Measurements from ENCODE around the gene HAPLN2. TPM values are rescaled to one million over a fixed set of nuclear protein-coding genes. Genes with fewer than 3 reads are reported as not detected.

Gene HAPLN2
- total and polyA plus RNA-seq, 2 experiments from 2014 or later: not detected

DNA sequence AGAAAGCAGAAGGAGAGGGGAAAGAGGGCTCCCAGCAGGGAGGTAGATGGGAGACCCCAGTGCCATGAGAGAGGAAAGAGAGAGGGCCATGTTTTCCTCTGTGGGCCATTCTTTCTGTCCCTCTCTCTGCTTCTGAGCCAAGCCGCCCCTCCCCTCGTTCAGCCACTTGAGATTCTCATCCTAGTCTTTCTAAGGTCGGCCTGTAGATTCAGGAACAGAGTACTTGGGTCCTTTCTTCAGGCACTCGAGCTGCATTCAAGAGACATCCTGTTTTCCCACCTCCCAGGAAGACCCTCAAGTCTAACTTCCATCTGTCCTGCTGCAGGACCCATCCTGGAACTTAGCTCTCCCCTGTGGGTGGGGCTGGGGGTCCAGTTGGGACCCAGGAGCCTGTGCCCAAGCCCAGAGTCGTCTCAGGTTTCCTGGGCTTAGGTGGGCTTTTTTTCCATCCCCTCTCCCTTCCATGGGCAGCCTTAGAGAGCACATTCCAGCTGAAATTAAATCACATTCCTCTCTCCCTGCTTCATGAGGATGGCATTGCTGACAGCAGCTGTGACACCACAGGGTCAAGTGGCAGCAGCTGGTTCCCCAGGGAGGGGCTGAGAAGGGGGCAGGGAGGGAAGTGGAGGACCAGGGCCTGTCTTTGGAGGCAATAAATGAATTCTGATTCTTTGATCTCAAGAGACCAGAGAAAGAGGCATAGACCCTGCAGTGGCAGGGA lies 45.0 kb downstream of the HAPLN2 start:
- Histone ChIP-seq H3K27ac (peak overlapping the region; percentile 73), H3K36me3 (replicated peaks; ENCODE audit: insufficient read depth, low read depth) (no peaks in the 10 kb centered on the region), H3K9me2 (replicated peaks; ENCODE audit: insufficient read depth) (no peaks in the 10 kb centered on the region), H3K4me2 (peak overlapping the region; percentile 61), H3K27me3 (no peaks in the 10 kb centered on the region), H3K4me3 (no peak overlapping the region), H3K4me1 (ENCODE audit: insufficient read depth) (peaks cover 84% of the 10 kb centered on the region), H3K79me2 (no peaks in the 10 kb centered on the region), H3K9me3 (ENCODE audit: low read depth) (no peaks in the 10 kb centered on the region), H4K20me1 (ENCODE audit: insufficient read depth, poor library complexity, severe bottlenecking) (no peaks in the 10 kb centered on the region), H2AFZ (no peak overlapping the region)
- TF ChIP-seq EZH2phosphoT487 (IDR thresholded peaks at IDR 0.05; ENCODE audit: low read depth, severe bottlenecking, unreplicated experiment) (no peak), EZH2 (IDR thresholded peaks at IDR 0.05; ENCODE audit: borderline replicate concordance) (no peak)
- TF ChIP-seq, protein P1, sequence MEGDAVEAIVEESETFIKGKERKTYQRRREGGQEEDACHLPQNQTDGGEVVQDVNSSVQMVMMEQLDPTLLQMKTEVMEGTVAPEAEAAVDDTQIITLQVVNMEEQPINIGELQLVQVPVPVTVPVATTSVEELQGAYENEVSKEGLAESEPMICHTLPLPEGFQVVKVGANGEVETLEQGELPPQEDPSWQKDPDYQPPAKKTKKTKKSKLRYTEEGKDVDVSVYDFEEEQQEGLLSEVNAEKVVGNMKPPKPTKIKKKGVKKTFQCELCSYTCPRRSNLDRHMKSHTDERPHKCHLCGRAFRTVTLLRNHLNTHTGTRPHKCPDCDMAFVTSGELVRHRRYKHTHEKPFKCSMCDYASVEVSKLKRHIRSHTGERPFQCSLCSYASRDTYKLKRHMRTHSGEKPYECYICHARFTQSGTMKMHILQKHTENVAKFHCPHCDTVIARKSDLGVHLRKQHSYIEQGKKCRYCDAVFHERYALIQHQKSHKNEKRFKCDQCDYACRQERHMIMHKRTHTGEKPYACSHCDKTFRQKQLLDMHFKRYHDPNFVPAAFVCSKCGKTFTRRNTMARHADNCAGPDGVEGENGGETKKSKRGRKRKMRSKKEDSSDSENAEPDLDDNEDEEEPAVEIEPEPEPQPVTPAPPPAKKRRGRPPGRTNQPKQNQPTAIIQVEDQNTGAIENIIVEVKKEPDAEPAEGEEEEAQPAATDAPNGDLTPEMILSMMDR (IDR thresholded peaks at IDR 0.05; ENCODE audit: poor library complexity): no peak
- 54% methylated on average over 5 of the region's 5 CpGs for WGBS (ENCODE audit: low lambda C conversion rate, missing lambda C conversion rate)
- DNase-seq (ENCODE audit: low spot score): no peak

DNA sequence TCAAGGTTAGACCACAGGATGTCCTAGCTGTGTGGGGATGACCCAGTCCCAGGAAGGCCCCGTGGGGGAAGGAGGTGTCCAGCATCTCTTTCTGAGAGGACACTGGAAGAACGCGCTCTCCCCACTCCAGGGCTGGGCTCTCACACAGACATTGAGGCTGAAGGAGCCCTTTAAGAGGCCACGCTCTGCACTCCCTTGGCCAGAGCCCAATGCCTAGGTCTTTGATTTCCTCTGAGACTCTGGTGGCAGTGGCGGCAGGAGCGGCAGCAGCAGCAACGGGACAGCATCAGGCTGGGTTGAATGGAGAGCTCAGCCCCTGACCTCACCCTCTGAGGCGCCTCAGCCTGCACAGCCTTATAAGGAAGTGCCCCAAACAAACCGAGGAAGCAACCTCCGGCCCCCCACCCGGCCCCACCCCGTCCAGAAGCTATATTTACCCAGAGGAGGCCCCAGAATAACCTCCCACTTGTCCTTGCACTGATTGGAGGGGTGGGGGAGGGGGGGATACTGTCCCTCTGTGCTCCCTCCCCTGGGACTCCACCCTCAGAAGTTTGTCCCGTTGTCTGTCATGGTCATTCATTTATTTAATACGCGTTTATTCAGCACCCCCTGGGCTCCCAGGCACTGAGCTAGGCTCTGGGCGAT lies 45.7 kb downstream of the HAPLN2 start:
- Histone ChIP-seq H3K9me3 (ENCODE audit: low read depth) (no peaks in the 10 kb centered on the region), H3K36me3 (replicated peaks; ENCODE audit: insufficient read depth, low read depth) (no peaks in the 10 kb centered on the region), H3K27ac (peak overlapping the region; percentile 73), H3K27me3 (no peaks in the 10 kb centered on the region), H3K79me2 (no peaks in the 10 kb centered on the region), H3K9me2 (replicated peaks; ENCODE audit: insufficient read depth) (no peaks in the 10 kb centered on the region), H3K4me1 (ENCODE audit: insufficient read depth) (peaks cover 79% of the 10 kb centered on the region), H2AFZ (no peak overlapping the region), H3K4me3 (no peak overlapping the region), H4K20me1 (ENCODE audit: insufficient read depth, poor library complexity, severe bottlenecking) (no peaks in the 10 kb centered on the region), H3K4me2 (peak overlapping the region; percentile 61)
- TF ChIP-seq, protein P1 (IDR thresholded peaks at IDR 0.05; ENCODE audit: poor library complexity): no peak
- no peak for TF ChIP-seq EZH2phosphoT487 (IDR thresholded peaks at IDR 0.05; ENCODE audit: low read depth, severe bottlenecking, unreplicated experiment)
- no peak for TF ChIP-seq EZH2 (IDR thresholded peaks at IDR 0.05; ENCODE audit: borderline replicate concordance)
- WGBS (ENCODE audit: low lambda C conversion rate, missing lambda C conversion rate): 40% methylated on average over 13 of the region's 16 CpGs
- DNase-seq (ENCODE audit: low spot score): peak; percentile 66

DNA sequence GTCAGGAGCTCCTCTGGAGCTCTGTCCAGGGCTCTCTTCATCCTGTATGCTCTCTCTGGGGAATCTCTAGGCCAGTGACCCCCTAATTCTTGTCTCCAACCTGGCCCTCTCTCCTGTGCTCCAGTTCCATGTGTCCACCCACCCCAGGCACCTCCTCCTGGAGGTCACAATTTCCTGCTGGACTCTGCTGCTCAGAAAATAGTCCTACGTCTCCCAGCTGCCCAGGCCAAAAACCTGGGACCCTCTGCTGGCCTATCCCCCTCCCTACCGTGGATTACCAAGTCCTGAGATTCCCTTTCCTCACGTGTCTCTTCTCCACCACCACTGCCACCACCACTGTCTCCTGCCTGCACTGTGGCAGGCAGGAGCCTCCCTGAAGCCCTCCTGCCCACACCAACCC lies 46.3 kb downstream of the HAPLN2 start:
- no peak overlapping the region for H3K4me3 ChIP-seq
- H3K4me1 ChIP-seq (ENCODE audit: insufficient read depth): peaks cover 75% of the 10 kb centered on the region
- no peaks in the 10 kb centered on the region for H3K79me2 ChIP-seq
- no peak overlapping the region for H2AFZ ChIP-seq
- H3K27me3 ChIP-seq: no peaks in the 10 kb centered on the region
- H3K27ac ChIP-seq: peak overlapping the region; percentile 73
- 67% methylated on average over 3 of the region's 3 CpGs for WGBS (ENCODE audit: low lambda C conversion rate, missing lambda C conversion rate)
- H3K9me2 ChIP-seq (replicated peaks; ENCODE audit: insufficient read depth): no peaks in the 10 kb centered on the region
- TF ChIP-seq EZH2 (IDR thresholded peaks at IDR 0.05; ENCODE audit: borderline replicate concordance): no peak
- no peak for TF ChIP-seq EZH2phosphoT487 (IDR thresholded peaks at IDR 0.05; ENCODE audit: low read depth, severe bottlenecking, unreplicated experiment)
- TF ChIP-seq, protein P1 (IDR thresholded peaks at IDR 0.05; ENCODE audit: poor library complexity): no peak
- H3K4me2 ChIP-seq: peak overlapping the region; percentile 61
- no peaks in the 10 kb centered on the region for H4K20me1 ChIP-seq (ENCODE audit: insufficient read depth, poor library complexity, severe bottlenecking)
- no peaks in the 10 kb centered on the region for H3K9me3 ChIP-seq (ENCODE audit: low read depth)
- H3K36me3 ChIP-seq (replicated peaks; ENCODE audit: insufficient read depth, low read depth): no peaks in the 10 kb centered on the region
- DNase-seq (ENCODE audit: low spot score): no peak

Measured in hepatocyte (in vitro differentiated cells).